ENCODE measurements around the gene ADCY1.
"Not testable (repeated sequence)": the region's sequence is repeated elsewhere in the genome, so short reads cannot be mapped to it uniquely, and the experiment has no call there.

The ADCY1 gene

GRCh38 chr7:45726883-45727282, 152.7 kb downstream of the ADCY1 start:
- no peak overlapping the region for H3K27ac ChIP-seq
- TF ChIP-seq CTCF (conservative IDR thresholded peaks at IDR 0.05), result no peak

DNA sequence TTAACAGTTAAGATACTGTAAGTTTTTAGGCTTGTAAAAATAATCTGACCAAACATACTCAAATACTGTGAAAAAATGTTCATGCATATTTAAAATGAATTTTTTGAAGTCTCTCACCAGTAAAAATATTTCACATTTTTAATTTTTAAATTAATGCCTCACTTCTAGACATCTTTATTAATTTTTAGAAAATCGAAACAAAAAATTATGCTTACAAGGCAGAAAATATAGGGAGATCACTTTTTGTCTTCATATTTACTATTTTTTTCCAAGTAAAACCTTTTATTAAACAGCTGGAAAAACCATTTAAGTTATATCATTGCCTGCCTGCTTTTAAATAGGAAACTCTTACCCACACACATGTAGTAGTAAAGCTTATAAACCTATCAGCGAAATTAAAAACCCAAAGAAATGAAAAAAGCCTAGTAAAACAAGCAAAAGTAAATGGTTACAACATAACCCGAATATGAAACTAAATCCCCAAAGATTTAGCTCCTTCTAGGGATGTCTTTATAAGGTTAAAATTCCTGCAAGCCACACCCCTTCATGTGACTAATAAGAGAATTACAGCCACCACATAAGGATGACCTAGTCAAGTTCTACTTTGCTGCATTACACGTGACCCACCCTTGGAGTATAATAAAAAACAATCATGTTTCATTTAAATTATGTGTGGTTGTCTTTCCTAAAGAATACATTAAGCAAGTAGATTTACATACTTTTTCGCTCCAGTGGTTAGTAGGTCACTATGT, 157.7 kb downstream of the ADCY1 start:
- H3K27ac ChIP-seq, result not testable (repeated sequence)

DNA sequence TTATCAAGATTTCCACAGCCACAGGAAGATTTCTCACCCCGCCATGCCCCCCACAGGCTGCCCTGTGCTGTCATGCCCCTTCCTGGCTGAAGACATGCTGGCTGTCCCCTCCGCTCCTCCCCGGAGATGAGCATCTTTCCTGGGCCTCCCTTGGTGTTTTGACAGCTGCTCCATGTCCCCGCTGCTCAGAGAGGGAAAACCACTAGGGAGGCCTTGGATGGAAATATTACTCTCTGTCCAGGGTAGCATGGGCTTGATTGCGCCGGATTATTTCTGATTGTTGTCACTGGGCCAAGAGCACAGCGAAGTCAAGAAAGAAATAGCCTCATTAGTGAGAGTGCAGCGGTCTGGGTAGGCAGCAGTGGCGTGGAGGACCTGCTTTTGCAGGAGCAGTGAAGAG, 164.8 kb downstream of the ADCY1 start:
- not testable (repeated sequence) for H3K27ac ChIP-seq

- H3K27ac ChIP-seq, result not testable (repeated sequence)
Measured at GRCh38 chr7:45740573-45740972, 166.4 kb downstream of the ADCY1 start.

DNA sequence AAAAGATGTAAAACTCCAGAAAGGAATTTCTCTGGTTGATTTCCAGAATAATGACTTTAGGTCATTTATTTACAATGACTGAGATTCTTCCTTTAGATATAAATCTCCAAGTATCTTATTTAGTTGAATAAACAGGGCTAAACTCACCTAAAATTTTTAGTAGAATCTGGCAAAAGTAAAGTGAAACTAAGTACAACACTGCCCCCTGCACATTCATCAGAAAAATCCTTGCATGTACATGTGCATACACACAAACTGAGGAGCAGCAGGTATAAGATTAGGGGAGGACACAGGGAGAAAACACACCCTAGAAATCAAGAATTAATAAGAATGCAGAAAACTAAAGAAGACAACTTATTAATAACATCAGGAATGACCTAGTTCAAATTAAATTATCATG, 174.8 kb downstream of the ADCY1 start:
- H3K27ac ChIP-seq, result not testable (repeated sequence)

GRCh38 chr7:45751352-45751751, 177.2 kb downstream of the ADCY1 start:
- H3K27ac ChIP-seq, result not testable (repeated sequence)

More for the DNA sequence above, 174.8 kb downstream of the ADCY1 start:
- TF ChIP-seq CTCF (conservative IDR thresholded peaks at IDR 0.05), result peak; percentile 62

DNA sequence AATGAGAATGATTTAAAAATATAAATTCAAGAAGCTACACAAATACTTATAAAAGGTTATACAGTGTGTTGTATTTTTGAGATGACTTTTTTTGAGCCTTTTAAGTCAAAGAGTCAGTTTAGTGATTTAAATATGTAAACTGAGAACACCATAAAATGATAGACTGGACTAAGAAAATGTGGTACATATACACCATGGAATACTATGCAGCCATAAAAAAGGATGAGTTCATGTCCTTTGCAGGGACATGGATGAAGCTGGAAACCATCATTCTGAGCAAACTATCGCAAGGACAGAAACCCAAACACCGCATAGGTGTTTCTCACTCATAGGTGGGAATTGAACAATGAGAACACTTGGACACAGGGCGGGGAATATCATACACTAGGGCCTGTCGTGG, 182.2 kb downstream of the ADCY1 start:
- H3K27ac ChIP-seq, result peak overlapping the region; percentile 84

GRCh38 chr7:45756757-45757156, 182.6 kb downstream of the ADCY1 start:
- peak; percentile 58 for TF ChIP-seq CTCF (conservative IDR thresholded peaks at IDR 0.05)
- H3K27ac ChIP-seq, result peak overlapping the region; percentile 84

DNA sequence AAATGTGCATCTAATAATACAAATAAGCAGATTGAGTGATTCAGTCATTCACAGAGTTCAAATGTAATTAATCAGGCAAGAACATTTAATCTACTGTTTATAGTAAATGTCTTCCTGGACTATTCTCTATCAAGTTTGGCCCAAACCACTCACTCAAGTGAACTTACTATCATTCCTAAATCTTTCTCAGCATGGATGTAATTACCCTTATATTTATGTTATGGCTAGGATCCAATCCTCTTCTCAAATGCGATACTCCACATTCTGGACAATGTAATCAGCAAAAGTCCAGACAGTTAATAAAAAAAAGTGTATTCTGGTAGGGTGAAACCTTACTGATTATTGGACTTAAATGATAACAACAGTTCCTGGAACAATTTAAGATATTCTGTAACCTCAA, 185.3 kb downstream of the ADCY1 start:
- H3K27ac ChIP-seq, result peak overlapping the region; percentile 84

DNA sequence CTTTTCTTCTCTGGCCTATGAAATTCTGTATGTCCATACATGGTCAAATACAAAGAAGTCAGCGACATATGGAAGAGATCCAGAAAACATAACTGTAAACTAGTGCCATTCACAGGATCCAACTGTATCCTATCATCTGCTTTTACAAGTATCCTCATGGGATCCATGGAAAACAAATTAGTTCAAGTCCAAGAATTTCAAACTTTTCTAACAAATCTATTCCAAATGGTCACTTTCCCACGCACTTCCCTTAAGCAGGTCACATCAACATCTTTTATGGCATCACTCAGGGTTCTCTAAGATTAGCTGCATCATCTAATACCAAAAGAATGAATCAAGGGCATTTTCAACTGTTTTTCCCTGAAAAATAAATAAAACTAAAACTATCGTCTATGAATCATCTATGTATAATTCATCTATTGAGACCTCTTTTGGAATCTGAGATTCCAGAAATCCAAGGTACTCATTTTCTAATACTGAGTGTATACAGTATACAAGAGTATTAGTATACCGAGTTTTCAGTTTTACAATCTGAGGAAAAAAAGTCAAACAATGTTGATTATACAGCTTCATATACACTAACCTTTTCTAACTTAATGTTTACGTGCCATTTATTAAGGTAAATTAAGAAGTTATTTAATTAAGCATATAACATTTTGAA, 187.5 kb downstream of the ADCY1 start:
- H3K27ac ChIP-seq, result peak overlapping the region; percentile 38

DNA sequence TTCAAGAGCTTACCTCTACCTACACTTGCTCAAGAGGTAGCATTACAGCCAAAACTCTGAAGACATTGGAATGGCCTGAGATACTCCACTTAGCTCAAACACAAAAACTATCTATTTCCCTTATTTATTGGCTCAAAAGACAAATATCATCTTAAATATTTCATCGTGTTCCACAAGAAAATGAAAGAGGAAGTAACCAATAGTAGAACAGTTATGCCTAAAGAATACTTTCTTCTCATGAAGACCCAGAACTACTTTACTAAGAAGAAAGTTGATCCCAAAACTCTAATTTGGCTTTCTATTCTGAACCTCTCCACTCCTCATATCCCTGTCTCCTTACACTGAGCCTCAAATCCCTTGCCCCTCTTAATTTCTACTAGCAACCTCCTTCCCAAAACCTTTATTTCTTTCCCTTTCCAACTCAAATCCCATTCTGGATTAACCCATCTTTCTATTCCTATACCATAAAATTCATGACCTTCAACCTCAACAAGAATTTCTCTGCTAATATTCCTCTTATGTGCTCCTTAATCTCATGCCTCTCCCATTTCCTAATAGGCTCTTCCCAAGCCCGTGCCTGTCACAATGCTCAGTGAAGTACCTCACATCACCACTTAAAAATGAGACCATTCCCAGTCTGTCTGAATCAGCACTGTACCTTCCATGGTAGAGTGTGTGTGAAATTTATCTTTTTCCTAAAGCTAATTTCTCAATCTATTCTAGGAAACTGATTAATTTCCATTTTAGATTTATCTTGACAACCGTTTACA, 188.2 kb downstream of the ADCY1 start:
- H3K27ac ChIP-seq, result peak overlapping the region; percentile 38; the same call in 1 of the 2 replicates

DNA sequence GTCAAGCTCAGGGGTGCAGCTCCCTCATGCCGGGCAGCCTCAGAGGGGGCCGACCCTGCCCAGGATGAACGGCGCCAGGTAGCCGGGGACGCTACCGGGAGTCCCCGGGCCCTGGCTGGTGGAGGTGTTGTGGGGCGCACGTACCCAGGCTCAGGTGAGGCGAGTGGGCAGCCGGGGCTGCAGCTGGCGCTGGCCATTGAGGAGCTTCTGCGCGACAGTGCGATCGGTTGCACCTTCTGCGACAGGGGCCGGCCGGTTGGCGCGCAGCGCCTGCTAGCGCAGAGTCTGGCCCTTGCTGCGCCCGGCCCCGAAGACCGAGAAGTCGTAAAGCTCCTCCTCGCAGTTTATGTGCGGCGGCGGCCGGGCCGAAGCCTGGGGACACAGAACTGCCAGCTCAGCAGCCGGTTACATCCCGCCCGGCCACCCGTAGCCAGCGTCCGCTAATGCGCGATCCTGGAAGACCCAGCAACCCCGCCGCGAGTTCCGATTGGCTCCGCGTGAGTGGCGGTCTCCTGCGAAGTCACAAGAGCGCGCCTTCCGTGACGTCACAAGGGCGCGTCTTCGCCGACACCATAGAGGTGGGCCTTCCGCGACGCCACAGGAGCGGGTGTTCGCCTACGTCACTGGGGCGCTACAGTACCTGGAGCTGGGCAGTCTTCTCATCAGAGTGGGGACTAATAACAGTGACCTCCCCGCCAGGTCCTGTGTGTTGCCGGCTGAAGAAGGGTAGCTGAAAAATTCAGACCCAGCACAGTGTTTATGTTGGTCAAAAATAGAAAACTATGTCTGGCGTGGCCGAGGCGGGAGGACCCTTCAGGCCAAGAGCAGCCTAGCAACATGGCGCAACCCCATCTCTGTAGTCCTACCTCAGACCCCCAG, 194.6 kb downstream of the ADCY1 start:
- peak overlapping the region; percentile 87 for H3K27ac ChIP-seq

- peak overlapping the region; percentile 87 for H3K27ac ChIP-seq
Measured at GRCh38 chr7:45769626-45770025, 195.5 kb downstream of the ADCY1 start.

Measured in VCaP (cell line).